GM18951 (cell line): ENCODE results near the gene TCF4.

Experiments
- POLR2A ChIP-seq: IDR thresholded peaks from 4 replicates; pipeline ENCODE4 v1.6.1; 2011; ENCODE audit warnings: mild to moderate bottlenecking; ENCODE audit not compliant: insufficient read length, insufficient read depth; ENCODE audit errors: extremely low read depth
- in situ Hi-C: fragments of 300-500 bp; cut with MboI; formaldehyde crosslinking; loops from one replicate; pipeline ENCODE4 v1.12.0; 2022; ENCODE audit warnings: low sequenced_read_pairs, mixed read lengths, inconsistent platforms; ENCODE audit not compliant: unreplicated experiment

Gene TCF4

GRCh38 chr18:55324166-55324565 lies 263.8 kb downstream of the TCF4 start:
- in situ Hi-C loops, result no loop called here
- TF ChIP-seq POLR2A, result no peak

GRCh38 chr18:55323051-55323994 lies 264.7 kb downstream of the TCF4 start:
- no peak for TF ChIP-seq POLR2A

GRCh38 chr18:55322178-55322735 lies 265.7 kb downstream of the TCF4 start:
- peak; percentile 83 for TF ChIP-seq POLR2A
- in situ Hi-C loops, result no loop called here

More at GRCh38 chr18:55323051-55323994, 264.7 kb downstream of the TCF4 start:
- in situ Hi-C loops, result no loop called here

- TF ChIP-seq POLR2A, result peak; percentile 67
- in situ Hi-C loops, result no loop called here
These were observed 266.5 kb downstream of the TCF4 start for GRCh38 chr18:55321265-55322177.

- in situ Hi-C loops, result no loop called here
- no peak for TF ChIP-seq POLR2A
These were observed 267.3 kb downstream of the TCF4 start for GRCh38 chr18:55320424-55321264.

GRCh38 chr18:55319459-55320193 lies 268.4 kb downstream of the TCF4 start:
- TF ChIP-seq POLR2A, result no peak

GRCh38 chr18:55318951-55319441 lies 269.0 kb downstream of the TCF4 start:
- TF ChIP-seq POLR2A, result no peak
- in situ Hi-C loops, result loop anchor here (10.0 kb wide), 1 partner anchor 74 kb away; no protein-coding TSS in a partner anchor

More at GRCh38 chr18:55319459-55320193, 268.4 kb downstream of the TCF4 start:
- in situ Hi-C loops, result loop anchor here (10.0 kb wide), 1 partner anchor 75 kb away; no protein-coding TSS in a partner anchor

GRCh38 chr18:55317864-55318263 lies 270.1 kb downstream of the TCF4 start:
- TF ChIP-seq POLR2A, result no peak
- in situ Hi-C loops, result loop anchor here (10.0 kb wide), 1 partner anchor 73 kb away; no protein-coding TSS in a partner anchor

GRCh38 chr18:55317324-55317723 lies 270.7 kb downstream of the TCF4 start:
- no peak for TF ChIP-seq POLR2A
- in situ Hi-C loops, result loop anchor here (10.0 kb wide), 1 partner anchor 73 kb away; no protein-coding TSS in a partner anchor

GRCh38 chr18:55316486-55317184 lies 271.4 kb downstream of the TCF4 start:
- in situ Hi-C loops, result loop anchor here (10.0 kb wide), 1 partner anchor 72 kb away; no protein-coding TSS in a partner anchor
- no peak for TF ChIP-seq POLR2A
